Measurements from ENCODE around the gene NAXE.
"Not testable (repeated sequence)": the region's sequence is repeated elsewhere in the genome, so short reads cannot be mapped to it uniquely, and the experiment has no call there.

NAXE gene

GRCh38 chr1:156592910-156593660 is 1.5 kb downstream of the NAXE start:
- no peak for DNase-seq

- DNase-seq = no peak
Observed at GRCh38 chr1:156593661-156593989, 2.0 kb downstream of the NAXE start.

- peak in 1 of 51 donors; percentile 22 for DNase-seq
Observed at GRCh38 chr1:156594190-156594589, 2.6 kb downstream of the NAXE start.

- DNase-seq = no peak
Observed at GRCh38 chr1:156595016-156595415, 3.4 kb downstream of the NAXE start.

GRCh38 chr1:156596426-156596825 is 4.8 kb downstream of the NAXE start:
- no peak for DNase-seq

- DNase-seq = no peak
Observed at GRCh38 chr1:156598125-156598524, 6.5 kb downstream of the NAXE start.

- DNase-seq = no peak
Observed at GRCh38 chr1:156598731-156599432, 7.3 kb downstream of the NAXE start.

- DNase-seq = no peak
Observed at GRCh38 chr1:156599811-156600210, 8.2 kb downstream of the NAXE start.

GRCh38 chr1:156600733-156601121 is 9.2 kb downstream of the NAXE start:
- no peak for DNase-seq

- DNase-seq = peak in 49 of 51 donors; percentile 31 to 93 (median 69)
Observed at GRCh38 chr1:156601122-156601830, 9.7 kb downstream of the NAXE start, which contains the start of gene GPATCH4. Gene GPATCH4 (minus strand): TSS chr1:156601479.

- no peak for DNase-seq
Observed at GRCh38 chr1:156601892-156602291, 10.3 kb downstream of the NAXE start.

GRCh38 chr1:156602557-156602993 is 11.0 kb downstream of the NAXE start:
- peak in 1 of 51 donors; percentile 11 for DNase-seq

GRCh38 chr1:156607344-156607743 is 15.8 kb downstream of the NAXE start:
- DNase-seq = not testable (repeated sequence)

GRCh38 chr1:156608036-156608674 is 16.6 kb downstream of the NAXE start:
- DNase-seq = peak in 30 of 51 donors; percentile 9 to 79 (median 44)

- peak in 2 of 51 donors; percentile 7 to 12 for DNase-seq
Observed at GRCh38 chr1:156608981-156609380, 17.4 kb downstream of the NAXE start.

GRCh38 chr1:156610072-156610471 is 18.5 kb downstream of the NAXE start:
- not testable (repeated sequence) for DNase-seq

GRCh38 chr1:156612666-156613065 is 21.1 kb downstream of the NAXE start:
- DNase-seq = no peak

- DNase-seq = peak in 4 of 51 donors; percentile 22 to 72 (median 25)
Observed at GRCh38 chr1:156615946-156616345, 24.4 kb downstream of the NAXE start.

- peak in 34 of 51 donors; percentile 14 to 89 (median 62) for DNase-seq
Observed at GRCh38 chr1:156616463-156616862, 24.9 kb downstream of the NAXE start.

- peak in 27 of 51 donors; percentile 20 to 85 (median 54) for DNase-seq
Observed at GRCh38 chr1:156618853-156619581, 27.4 kb downstream of the NAXE start, which contains the start of gene HAPLN2. Gene HAPLN2 (plus strand): TSS chr1:156619415. CDS start chr1:156623491, 4,076 bp downstream.

GRCh38 chr1:156619582-156619955 is 28.0 kb downstream of the NAXE start:
- peak in 1 of 51 donors; percentile 64 for DNase-seq

All from hypothalamus (tissue), 51 donors.